ENCODE results near the gene GORASP1. TPM values are rescaled to one million over a fixed set of nuclear protein-coding genes. Genes with fewer than 3 reads are reported as not detected.

Gene GORASP1
- total RNA-seq, 1 donor from 2014 or later: 45.6 TPM

DNA sequence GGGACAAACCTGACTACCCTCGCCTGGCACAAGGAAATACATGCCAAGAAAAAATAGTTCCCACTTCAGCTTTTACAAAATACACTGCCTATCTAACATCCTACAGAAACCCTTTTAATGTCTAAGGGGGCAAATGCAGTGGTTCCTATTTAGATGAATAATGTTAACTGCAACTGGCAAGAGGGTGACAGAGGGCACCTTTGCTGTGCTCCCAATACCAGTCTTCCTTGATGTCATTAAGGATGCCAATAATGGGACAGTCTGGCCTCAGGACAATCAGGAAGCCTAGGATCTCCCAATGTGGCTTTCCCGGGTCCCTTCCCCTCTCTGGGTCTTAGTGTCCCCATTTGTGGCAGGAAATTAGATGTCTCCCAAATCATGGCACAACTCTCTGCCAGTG is 32.0 kb upstream of the GORASP1 start:
- peaks cover 30% of the 10 kb centered on the region for H3K36me3 Mint-ChIP-seq (ENCODE audit: low read depth, unreplicated experiment)
- no peak overlapping the region for H3K27ac Mint-ChIP-seq (ENCODE audit: unreplicated experiment)
- H3K9me3 ChIP-seq (ENCODE audit: insufficient read depth, low read depth, low read length): no peaks in the 10 kb centered on the region
- peaks cover 51% of the 10 kb centered on the region for H3K79me2 ChIP-seq (ENCODE audit: insufficient read depth, low read length)
- H3K4me1 ChIP-seq (ENCODE audit: insufficient read depth, low read length): peaks cover 12% of the 10 kb centered on the region
- DNase-seq (ENCODE audit: low read depth): no peak
- no peak overlapping the region for H3K4me2 ChIP-seq (ENCODE audit: low read length)
- no peaks in the 10 kb centered on the region for H3K9me3 Mint-ChIP-seq (ENCODE audit: unreplicated experiment)
- no peak for FAIRE-seq
- peaks cover 70% of the 10 kb centered on the region for H4K20me1 ChIP-seq (ENCODE audit: insufficient read depth, low read length)
- H3K27me3 Mint-ChIP-seq (ENCODE audit: low read depth, unreplicated experiment): peaks cover under 1% of the 10 kb centered on the region
- H3K4me3 Mint-ChIP-seq (ENCODE audit: unreplicated experiment): no peak overlapping the region
- H3K27me3 ChIP-seq (ENCODE audit: insufficient read depth, low read length): no peaks in the 10 kb centered on the region
- H3K36me3 ChIP-seq (ENCODE audit: insufficient read depth, low read length): peaks cover 42% of the 10 kb centered on the region
- no peak overlapping the region for H3K27ac ChIP-seq (ENCODE audit: low read depth, low read length)
- no peak overlapping the region for H2AFZ ChIP-seq (ENCODE audit: low read depth, low read length)
- H3K9ac ChIP-seq (ENCODE audit: low read length): no peak overlapping the region
- TF ChIP-seq, protein P1, sequence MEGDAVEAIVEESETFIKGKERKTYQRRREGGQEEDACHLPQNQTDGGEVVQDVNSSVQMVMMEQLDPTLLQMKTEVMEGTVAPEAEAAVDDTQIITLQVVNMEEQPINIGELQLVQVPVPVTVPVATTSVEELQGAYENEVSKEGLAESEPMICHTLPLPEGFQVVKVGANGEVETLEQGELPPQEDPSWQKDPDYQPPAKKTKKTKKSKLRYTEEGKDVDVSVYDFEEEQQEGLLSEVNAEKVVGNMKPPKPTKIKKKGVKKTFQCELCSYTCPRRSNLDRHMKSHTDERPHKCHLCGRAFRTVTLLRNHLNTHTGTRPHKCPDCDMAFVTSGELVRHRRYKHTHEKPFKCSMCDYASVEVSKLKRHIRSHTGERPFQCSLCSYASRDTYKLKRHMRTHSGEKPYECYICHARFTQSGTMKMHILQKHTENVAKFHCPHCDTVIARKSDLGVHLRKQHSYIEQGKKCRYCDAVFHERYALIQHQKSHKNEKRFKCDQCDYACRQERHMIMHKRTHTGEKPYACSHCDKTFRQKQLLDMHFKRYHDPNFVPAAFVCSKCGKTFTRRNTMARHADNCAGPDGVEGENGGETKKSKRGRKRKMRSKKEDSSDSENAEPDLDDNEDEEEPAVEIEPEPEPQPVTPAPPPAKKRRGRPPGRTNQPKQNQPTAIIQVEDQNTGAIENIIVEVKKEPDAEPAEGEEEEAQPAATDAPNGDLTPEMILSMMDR (IDR thresholded peaks at IDR 0.05; ENCODE audit: insufficient read depth, low read depth, low read length): no peak
- no peak for TF ChIP-seq EZH2 (IDR thresholded peaks at IDR 0.05; ENCODE audit: insufficient read depth, low read length)
- peaks cover 40% of the 10 kb centered on the region for H3K4me1 Mint-ChIP-seq (ENCODE audit: low read depth, unreplicated experiment)
- no peak overlapping the region for H3K4me3 ChIP-seq (ENCODE audit: insufficient read depth, low read depth, low read length)

DNA sequence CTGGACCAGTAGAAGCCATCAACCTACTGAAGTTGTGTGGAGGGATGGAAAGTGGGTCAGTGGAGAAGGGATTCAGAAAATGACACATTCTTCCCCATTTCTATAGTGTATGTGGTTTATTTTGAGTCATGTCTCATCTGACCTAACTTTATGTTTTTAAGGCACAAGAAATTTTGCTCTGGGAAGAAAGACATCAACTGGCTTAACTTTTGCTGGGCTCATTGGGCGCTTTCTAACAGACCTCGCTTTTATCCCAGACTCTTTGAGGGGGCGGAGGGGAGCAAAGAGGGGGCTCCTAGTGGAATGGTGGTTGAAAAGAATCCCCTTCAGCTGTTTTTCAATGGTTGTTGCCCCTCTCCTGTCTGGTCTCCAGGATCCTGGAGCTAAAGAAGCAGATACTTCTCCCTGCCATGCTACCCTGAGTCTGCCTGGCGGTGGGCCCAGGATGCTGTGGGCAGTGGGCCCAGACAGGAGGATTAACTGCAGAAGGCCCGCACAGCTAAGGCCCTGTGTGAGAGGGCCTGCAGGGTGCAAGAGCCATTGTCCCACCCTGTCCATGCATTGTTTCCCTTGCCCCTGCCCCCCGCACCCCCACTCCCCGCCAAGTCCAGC is 31.5 kb upstream of the GORASP1 start:
- Histone ChIP-seq H4K20me1 (ENCODE audit: insufficient read depth, low read length) (peaks cover 65% of the 10 kb centered on the region), H3K36me3 (ENCODE audit: insufficient read depth, low read length) (peaks cover 38% of the 10 kb centered on the region), H3K4me2 (ENCODE audit: low read length) (peak overlapping the region; percentile 3), H2AFZ (ENCODE audit: low read depth, low read length) (no peak overlapping the region), H3K9me3 (ENCODE audit: insufficient read depth, low read depth, low read length) (no peaks in the 10 kb centered on the region), H3K9ac (ENCODE audit: low read length) (no peak overlapping the region), H3K27ac (ENCODE audit: low read depth, low read length) (no peak overlapping the region), H3K79me2 (ENCODE audit: insufficient read depth, low read length) (peaks cover 45% of the 10 kb centered on the region), H3K4me3 (ENCODE audit: insufficient read depth, low read depth, low read length) (no peak overlapping the region), H3K4me1 (ENCODE audit: insufficient read depth, low read length) (peaks cover 12% of the 10 kb centered on the region), H3K27me3 (ENCODE audit: insufficient read depth, low read length) (no peaks in the 10 kb centered on the region)
- H3K27me3 Mint-ChIP-seq (ENCODE audit: low read depth, unreplicated experiment): peaks cover 3% of the 10 kb centered on the region
- peaks cover 36% of the 10 kb centered on the region for H3K4me1 Mint-ChIP-seq (ENCODE audit: low read depth, unreplicated experiment)
- H3K36me3 Mint-ChIP-seq (ENCODE audit: low read depth, unreplicated experiment): peaks cover 30% of the 10 kb centered on the region
- H3K27ac Mint-ChIP-seq (ENCODE audit: unreplicated experiment): no peak overlapping the region
- no peak for TF ChIP-seq EZH2 (IDR thresholded peaks at IDR 0.05; ENCODE audit: insufficient read depth, low read length)
- TF ChIP-seq, protein P1 (IDR thresholded peaks at IDR 0.05; ENCODE audit: insufficient read depth, low read depth, low read length): no peak
- no peaks in the 10 kb centered on the region for H3K9me3 Mint-ChIP-seq (ENCODE audit: unreplicated experiment)
- H3K4me3 Mint-ChIP-seq (ENCODE audit: unreplicated experiment): no peak overlapping the region
- FAIRE-seq (no peak), DNase-seq (ENCODE audit: low read depth) (no peak)

Data from astrocyte (in vitro differentiated cells and primary cell).